ENCODE data around the gene OSER1.
"Not testable (repeated sequence)": the region's sequence is repeated elsewhere in the genome, so short reads cannot be mapped to it uniquely, and the experiment has no call there.

OSER1 gene

GRCh38 chr20:44206132-44206531 is 4.4 kb downstream of the OSER1 start:
- no peak for DNase-seq (ENCODE audit: low read depth, low spot score)
- H3K4me3 ChIP-seq (ENCODE audit: low read length) = no peak overlapping the region

- no peak overlapping the region for H3K4me3 ChIP-seq (ENCODE audit: low read length)
- DNase-seq (ENCODE audit: low read depth, low spot score) = no peak
Measured at GRCh38 chr20:44204832-44205215, 5.7 kb downstream of the OSER1 start.

- no peak overlapping the region for H3K4me3 ChIP-seq (ENCODE audit: low read length)
Measured at GRCh38 chr20:44204156-44204831, 6.3 kb downstream of the OSER1 start.

GRCh38 chr20:44203161-44203560 is 7.4 kb downstream of the OSER1 start:
- no peak for DNase-seq (ENCODE audit: low read depth, low spot score)
- no peak overlapping the region for H3K4me3 ChIP-seq (ENCODE audit: low read length)

More at GRCh38 chr20:44204156-44204831, 6.3 kb downstream of the OSER1 start:
- no peak for DNase-seq (ENCODE audit: low read depth, low spot score)

- DNase-seq (ENCODE audit: low read depth, low spot score) = no peak
- no peak overlapping the region for H3K4me3 ChIP-seq (ENCODE audit: low read length)
Measured at GRCh38 chr20:44200983-44201382, 9.6 kb downstream of the OSER1 start.

GRCh38 chr20:44200371-44200770 is 10.2 kb downstream of the OSER1 start:
- no peak for DNase-seq (ENCODE audit: low read depth, low spot score)
- H3K4me3 ChIP-seq (ENCODE audit: low read length) = no peak overlapping the region

GRCh38 chr20:44199877-44200276 is 10.7 kb downstream of the OSER1 start:
- no peak overlapping the region for H3K4me3 ChIP-seq (ENCODE audit: low read length)
- no peak for DNase-seq (ENCODE audit: low read depth, low spot score)

- H3K4me3 ChIP-seq (ENCODE audit: low read length) = no peak overlapping the region
- no peak for DNase-seq (ENCODE audit: low read depth, low spot score)
Measured at GRCh38 chr20:44198872-44199271, 11.7 kb downstream of the OSER1 start.

GRCh38 chr20:44196271-44196670 is 14.3 kb downstream of the OSER1 start:
- DNase-seq (ENCODE audit: low read depth, low spot score) = no peak

GRCh38 chr20:44195605-44196004 is 15.0 kb downstream of the OSER1 start:
- no peak for DNase-seq (ENCODE audit: low read depth, low spot score)
- H3K4me3 ChIP-seq (ENCODE audit: low read length) = no peak overlapping the region

More at GRCh38 chr20:44196271-44196670, 14.3 kb downstream of the OSER1 start:
- no peak overlapping the region for H3K4me3 ChIP-seq (ENCODE audit: low read length)

GRCh38 chr20:44193801-44194200 is 16.8 kb downstream of the OSER1 start:
- no peak for DNase-seq (ENCODE audit: low read depth, low spot score)
- H3K4me3 ChIP-seq (ENCODE audit: low read length) = no peak overlapping the region

GRCh38 chr20:44191640-44192039 is 18.9 kb downstream of the OSER1 start:
- not testable (repeated sequence) for H3K4me3 ChIP-seq (ENCODE audit: low read length); DNase-seq (ENCODE audit: low read depth, low spot score)

GRCh38 chr20:44190197-44190852 is 20.2 kb downstream of the OSER1 start:
- H3K4me3 ChIP-seq (ENCODE audit: low read length) = not testable (repeated sequence)
- DNase-seq (ENCODE audit: low read depth, low spot score) = peak; percentile 67

GRCh38 chr20:44188752-44189151 is 21.8 kb downstream of the OSER1 start:
- DNase-seq (ENCODE audit: low read depth, low spot score) = no peak
- no peak overlapping the region for H3K4me3 ChIP-seq (ENCODE audit: low read length)

GRCh38 chr20:44187772-44188709 is 22.5 kb downstream of the OSER1 start:
- no peak overlapping the region for H3K4me3 ChIP-seq (ENCODE audit: low read length)
- no peak for DNase-seq (ENCODE audit: low read depth, low spot score)

GRCh38 chr20:44187054-44187771 is 23.4 kb downstream of the OSER1 start, which contains the start of gene JPH2:
Gene JPH2 (minus strand): TSS chr20:44187188. CDS start chr20:44186705, 483 bp downstream.
- no peak for DNase-seq (ENCODE audit: low read depth, low spot score)
- H3K4me3 ChIP-seq (ENCODE audit: low read length) = no peak within 1 kb of the TSS

GRCh38 chr20:44186674-44187053 is 23.9 kb downstream of the OSER1 start:
- no peak overlapping the region for H3K4me3 ChIP-seq (ENCODE audit: low read length)
- no peak for DNase-seq (ENCODE audit: low read depth, low spot score)

- H3K4me3 ChIP-seq (ENCODE audit: low read length) = no peak overlapping the region
Measured at GRCh38 chr20:44186201-44186600, 24.4 kb downstream of the OSER1 start.

GRCh38 chr20:44185574-44185973 is 25.0 kb downstream of the OSER1 start:
- DNase-seq (ENCODE audit: low read depth, low spot score) = no peak
- no peak overlapping the region for H3K4me3 ChIP-seq (ENCODE audit: low read length)

More at GRCh38 chr20:44186201-44186600, 24.4 kb downstream of the OSER1 start:
- DNase-seq (ENCODE audit: low read depth, low spot score) = no peak

Data from Jurkat, Clone E6-1 (cell line).